Activated CD8-positive, alpha-beta memory T cell treated with anti-CD3 and anti-CD28 coated beads for 36 hours (primary cell): ENCODE measurements around the gene PTPRR. TPM values are rescaled to one million over a fixed set of nuclear protein-coding genes. Genes with fewer than 3 reads are reported as not detected.

Source experiments
- CTCF ChIA-PET: fragments of 350-600 bp; sonication (Branson Sonifier 250); formaldehyde crosslinking; loops from one replicate; lab custom pipeline; 2021; ENCODE audit warnings: antibody characterized with exemption; lab: Charles Lee
- POLR2A ChIA-PET: fragments of 350-600 bp; sonication (Branson Sonifier 250); formaldehyde crosslinking; loops from one replicate; lab custom pipeline; 2021; ENCODE audit warnings: antibody characterized with exemption; lab: Charles Lee
- total RNA-seq, 2 experiments: library from RNA; stranded (reverse); gene quantifications; one replicate each; pipeline ENCODE4 v1.2.3, GENCODE V29; 2021

Gene PTPRR
- total RNA-seq, 2 experiments from 2014 or later = not detected

GRCh38 chr12:70667253-70667652 is 253.3 kb downstream of the PTPRR start:
- POLR2A ChIA-PET = no interaction called here
- CTCF ChIA-PET = no interaction called here

- ChIA-PET POLR2A (no interaction called here), CTCF (no interaction called here)
Observed at GRCh38 chr12:70666364-70666763, 254.2 kb downstream of the PTPRR start.

- CTCF ChIA-PET = no interaction called here
Observed at GRCh38 chr12:70664465-70664881, 256.1 kb downstream of the PTPRR start.

DNA sequence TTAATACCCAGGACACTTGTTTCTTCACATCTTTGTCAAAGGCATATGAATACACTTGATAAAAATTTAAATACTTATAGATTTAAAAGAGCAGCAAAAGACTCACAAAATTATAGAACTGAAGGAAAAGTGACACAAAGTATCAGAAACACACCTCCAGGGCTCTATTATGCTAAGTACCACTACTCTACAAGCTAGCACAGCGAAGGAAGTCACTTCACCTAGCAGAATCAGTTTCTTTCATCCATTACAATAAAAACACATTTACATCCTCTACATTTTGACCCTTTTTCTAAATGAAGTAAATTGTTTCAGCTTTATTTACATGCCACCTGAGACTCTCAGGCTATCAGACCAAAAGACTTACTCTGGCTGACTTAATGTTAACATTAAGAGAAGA is 256.7 kb downstream of the PTPRR start:
- ChIA-PET POLR2A (no interaction called here), CTCF (no interaction called here)

More at GRCh38 chr12:70664465-70664881, 256.1 kb downstream of the PTPRR start:
- POLR2A ChIA-PET = no interaction called here

GRCh38 chr12:70661466-70662161 is 258.9 kb downstream of the PTPRR start:
- ChIA-PET POLR2A (no interaction called here), CTCF (no interaction called here)

GRCh38 chr12:70660620-70661219 is 259.8 kb downstream of the PTPRR start:
- CTCF ChIA-PET = no interaction called here
- POLR2A ChIA-PET = no interaction called here

DNA sequence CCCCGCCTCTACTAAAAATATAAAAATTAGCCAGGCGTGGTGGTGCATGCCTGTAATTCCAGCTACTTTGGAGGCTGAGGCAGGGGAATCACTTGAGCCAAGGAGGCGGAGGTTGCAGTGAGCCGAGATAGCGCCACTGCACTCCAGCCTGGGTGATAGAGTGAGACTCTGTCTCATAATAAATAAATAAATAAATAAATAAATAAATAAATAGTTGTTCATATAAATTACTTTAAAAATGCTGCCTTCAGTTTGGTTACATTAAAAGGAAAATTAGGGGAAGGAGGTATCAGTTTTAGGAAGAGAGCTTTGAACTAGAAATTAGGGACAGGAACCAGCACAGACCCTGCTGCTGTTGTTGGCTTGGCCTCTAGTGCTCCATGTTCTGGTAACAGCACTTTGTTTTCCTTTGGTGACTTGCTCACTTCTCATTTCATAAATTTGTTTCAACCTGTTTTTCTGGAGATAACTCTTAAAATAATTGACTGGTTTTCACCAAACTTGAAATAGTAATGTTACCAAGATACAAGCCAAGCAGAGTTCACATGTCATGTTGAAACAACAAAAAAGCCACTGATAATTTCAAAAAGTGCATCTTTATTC is 260.4 kb downstream of the PTPRR start:
- ChIA-PET CTCF (no interaction called here), POLR2A (no interaction called here)

DNA sequence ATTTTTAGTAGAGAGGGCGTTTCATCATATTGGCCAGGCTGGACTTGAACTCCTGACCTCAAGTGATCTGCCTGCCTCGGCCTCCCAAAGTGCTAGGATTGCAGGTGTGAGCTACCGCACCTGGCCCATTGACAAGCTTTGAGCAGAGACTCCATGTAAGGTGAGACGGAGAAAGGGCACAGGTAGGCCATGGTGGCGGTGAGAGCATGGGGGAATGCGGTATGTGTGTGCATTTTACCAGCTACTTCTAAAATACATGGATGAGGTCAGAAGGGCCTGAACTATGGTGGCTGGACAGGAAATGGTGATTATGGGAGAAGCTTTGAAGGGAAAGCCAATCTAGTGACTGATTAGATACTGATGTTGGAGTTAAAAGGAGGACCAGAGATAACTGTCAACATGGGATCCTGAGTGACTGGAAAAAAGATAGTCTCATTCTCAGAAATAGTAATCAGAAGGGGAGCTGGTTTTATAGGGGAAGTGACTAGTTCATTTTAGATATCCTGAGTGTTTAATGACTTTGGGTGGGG is 261.4 kb downstream of the PTPRR start:
- CTCF ChIA-PET = no interaction called here
- POLR2A ChIA-PET = no interaction called here

GRCh38 chr12:70657616-70658286 is 262.8 kb downstream of the PTPRR start:
- ChIA-PET CTCF (no interaction called here), POLR2A (no interaction called here)

GRCh38 chr12:70652451-70652850 is 268.1 kb downstream of the PTPRR start:
- ChIA-PET CTCF (no interaction called here), POLR2A (no interaction called here)

- POLR2A ChIA-PET = no interaction called here
- CTCF ChIA-PET = no interaction called here
Observed at GRCh38 chr12:70648831-70649230, 271.7 kb downstream of the PTPRR start.

DNA sequence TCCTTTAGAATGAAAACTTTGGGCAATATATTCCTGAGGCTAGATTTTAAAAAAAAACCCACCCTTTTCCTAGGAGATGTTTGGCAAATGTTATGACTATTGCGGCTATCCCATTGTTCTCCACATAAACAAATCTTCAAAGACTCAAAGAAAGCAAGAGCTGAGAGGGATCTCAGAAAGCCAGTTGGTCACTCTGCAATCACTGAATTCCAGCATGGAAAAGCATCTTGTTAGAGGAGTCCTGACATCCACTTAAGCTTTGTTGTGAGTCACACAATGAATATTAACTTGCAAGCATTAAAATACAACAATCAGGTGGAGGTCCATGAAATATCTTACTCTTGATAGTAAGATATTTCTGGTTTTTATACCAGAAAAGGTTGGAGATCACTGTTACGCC is 272.3 kb downstream of the PTPRR start:
- ChIA-PET POLR2A (no interaction called here), CTCF (no interaction called here)

- POLR2A ChIA-PET = no interaction called here
- CTCF ChIA-PET = no interaction called here
Observed at GRCh38 chr12:70646850-70647249, 273.7 kb downstream of the PTPRR start.

DNA sequence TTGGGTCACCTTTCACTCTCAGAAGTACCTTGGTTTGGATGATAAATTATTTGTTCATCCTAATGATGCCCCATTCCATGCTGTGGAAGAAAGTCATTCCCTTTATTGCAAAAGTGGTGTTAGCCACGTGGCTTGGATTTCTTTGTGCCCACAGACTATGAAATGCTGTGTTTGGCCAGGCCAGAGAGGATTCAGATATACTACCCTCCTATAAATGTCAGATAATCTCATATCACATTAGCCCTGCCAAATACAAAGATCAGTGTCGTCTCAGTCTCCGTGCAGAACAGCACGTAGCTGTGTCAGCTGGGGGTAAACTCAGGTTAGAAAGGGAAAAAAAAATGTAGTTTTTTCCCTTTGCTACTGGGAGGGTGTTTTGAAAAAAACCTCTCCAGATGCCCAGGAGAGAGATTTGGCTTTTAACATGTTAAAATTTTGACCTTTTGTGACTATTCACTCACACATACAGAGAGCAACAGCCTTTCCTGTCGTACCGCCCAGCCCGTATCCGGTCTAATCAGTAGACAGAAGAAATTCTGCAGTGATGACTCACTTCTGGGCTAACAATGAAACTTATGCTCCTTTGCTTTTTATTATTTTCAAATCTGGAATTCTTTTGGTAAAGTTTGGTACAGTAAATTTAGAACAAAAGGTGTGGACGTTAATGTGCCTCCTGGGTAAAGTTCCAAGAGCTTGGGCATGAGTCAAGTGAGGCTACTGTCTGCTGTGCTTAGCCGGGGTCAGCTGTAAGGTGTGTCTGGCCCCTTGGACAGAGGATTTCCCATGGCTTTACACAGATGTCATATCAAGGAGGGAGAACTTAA is 274.8 kb downstream of the PTPRR start:
- POLR2A ChIA-PET = no interaction called here
- CTCF ChIA-PET = no interaction called here

- ChIA-PET CTCF (no interaction called here), POLR2A (no interaction called here)
Observed at GRCh38 chr12:70644861-70645260, 275.7 kb downstream of the PTPRR start.

DNA sequence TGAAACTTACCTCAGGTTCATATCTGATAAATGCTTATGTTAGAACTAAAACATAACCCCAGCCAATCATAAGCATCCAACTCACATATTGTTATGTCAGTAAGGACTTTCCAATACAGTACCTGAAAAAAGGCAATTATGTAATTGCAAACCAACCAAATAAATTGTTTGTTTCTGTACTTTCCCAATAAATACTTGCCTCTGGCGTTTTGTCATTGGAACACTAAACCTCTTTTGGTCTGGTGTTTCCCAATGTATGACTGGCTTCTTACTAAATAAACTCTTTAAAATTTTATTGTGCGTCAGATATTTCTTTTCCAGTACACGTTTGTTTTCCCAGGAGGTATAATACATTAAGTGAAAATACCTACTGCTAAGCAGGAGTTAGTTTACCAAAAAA is 276.6 kb downstream of the PTPRR start:
- CTCF ChIA-PET = no interaction called here

DNA sequence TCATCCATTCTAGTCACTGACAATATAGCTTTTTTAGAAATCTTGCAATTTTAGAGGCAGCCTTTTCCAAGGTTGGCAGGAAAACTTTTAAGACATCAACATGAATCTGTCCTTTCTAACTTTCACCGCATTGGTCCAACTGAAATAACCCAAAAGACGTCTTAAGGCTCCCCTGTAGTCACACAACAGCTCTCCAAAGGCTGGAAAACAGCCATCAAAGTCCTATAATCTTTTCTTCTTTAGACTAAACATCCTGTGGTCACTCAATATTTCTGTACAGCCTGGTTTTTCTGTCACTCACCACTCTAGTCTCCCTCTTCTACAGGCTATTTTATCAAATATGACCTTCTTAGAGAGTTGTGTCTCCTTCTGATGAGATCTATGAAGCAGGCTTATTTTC is 278.8 kb downstream of the PTPRR start:
- POLR2A ChIA-PET = no interaction called here
- CTCF ChIA-PET = no interaction called here

More for the DNA sequence above, 276.6 kb downstream of the PTPRR start:
- POLR2A ChIA-PET = no interaction called here

DNA sequence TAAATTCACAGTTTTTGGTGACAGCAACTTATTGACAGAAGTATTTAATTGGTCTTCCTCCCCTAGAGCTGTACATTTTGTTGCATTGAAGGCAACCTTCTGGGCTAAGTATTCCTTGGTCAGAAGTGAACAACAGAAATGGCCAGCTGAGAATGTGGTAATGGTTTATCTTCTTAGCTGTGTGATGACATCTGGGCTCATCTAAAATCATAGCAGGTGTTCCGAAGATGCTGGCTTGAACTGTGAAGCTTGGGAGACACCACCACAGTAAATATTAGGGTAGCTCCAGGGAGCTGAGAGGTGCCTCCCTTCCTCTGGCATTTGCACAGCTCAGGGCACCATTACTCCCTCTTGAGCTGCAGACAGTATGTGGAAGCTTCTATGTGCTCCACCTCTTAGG is 279.6 kb downstream of the PTPRR start:
- POLR2A ChIA-PET = no interaction called here
- CTCF ChIA-PET = no interaction called here

DNA sequence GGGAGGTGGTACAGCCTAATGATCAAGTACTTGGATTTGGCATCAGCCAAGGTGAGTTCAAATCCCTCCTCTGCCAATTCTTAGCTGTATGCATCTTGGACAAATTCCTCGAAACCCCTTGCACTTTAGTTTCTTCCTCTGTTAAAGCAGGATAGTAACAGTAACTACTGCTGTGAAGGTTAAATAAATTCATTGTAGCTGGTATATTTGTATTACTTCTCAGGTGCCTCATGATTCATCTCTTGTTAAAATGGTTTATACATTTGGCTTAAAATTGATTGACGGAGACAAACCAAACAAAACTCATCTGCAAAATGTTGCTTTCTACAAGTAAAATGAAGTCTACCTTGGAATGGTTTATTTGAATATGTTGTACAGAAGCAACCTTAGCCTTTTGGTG is 281.0 kb downstream of the PTPRR start:
- POLR2A ChIA-PET = no interaction called here
- CTCF ChIA-PET = no interaction called here
